HCT116 (cell line): ENCODE data around the gene HMSD. TPM values are rescaled to one million over a fixed set of nuclear protein-coding genes. Genes with fewer than 3 reads are reported as not detected.

Source experiments
- ATAC-seq: fragments of 200-7000 bp; cut with Tn5 transposase; 2 replicates; pipeline ENCODE4 v1.9.1; 2020; ENCODE audit warnings: mild to moderate bottlenecking, moderate library complexity
- BruUV-seq: library from RNA; stranded (reverse); fragments of 400-500 nt; replicated peaks from 2 replicates; lab custom pipeline; 2021; lab: Mats Ljungman, UMichigan
- CTCF ChIA-PET: fragments of 300-600 bp; sonication (Branson Sonifier 250); formaldehyde crosslinking; loops from one replicate; lab custom pipeline; 2021; ENCODE audit warnings: antibody characterized with exemption; lab: Charles Lee
- POLR2A ChIA-PET: fragments of 300-600, 350-600 bp; sonication (Branson Sonifier 250); formaldehyde crosslinking; loops from one replicate; lab custom pipeline; 2021; ENCODE audit warnings: antibody characterized with exemption; lab: Charles Lee
- RAD21 ChIA-PET, 2 experiments: fragments of 300-600 bp; sonication (Branson Sonifier 250); formaldehyde crosslinking; loops; one replicate each; lab custom pipeline; 2023; ENCODE audit warnings: low total read pairs in 2 of 2; ENCODE audit not compliant: uncharacterized antibody in 2 of 2, unreplicated experiment in 2 of 2, low non-redundant PET in 1 of 2; lab: Charles Lee
- DNase-seq: peaks from one replicate; pipeline ENCODE4 v3.0.0-alpha.2; 2010; ENCODE audit warnings: low read depth, low spot score
- H2AFZ ChIP-seq: fragments of 200-600 bp; shearing (Covaris generic), sonication (generic); 2 replicates; pipeline ENCODE4 v1.6.1; 2017; ENCODE audit warnings: low read depth, mixed run types, mixed read lengths, antibody characterized with exemption, low read length; ENCODE audit not compliant: poor library complexity, severe bottlenecking
- H3K27ac ChIP-seq: 2 replicates; pipeline ENCODE4 v1.5.1; 2012; ENCODE audit warnings: low read depth, low read length
- H3K27me3 ChIP-seq: fragments of 200-600 bp; sonication (generic); 2 replicates; pipeline ENCODE4 v1.6.1; 2016; ENCODE audit warnings: mixed run types, low read length, mixed read lengths; ENCODE audit not compliant: insufficient read depth
- H3K36me3 ChIP-seq, 2 experiments: fragments of 200-500 bp in 1 of 2; fragments of 200-600 bp in 1 of 2; sonication (Bioruptor generic) in 1 of 2; sonication (generic) in 1 of 2; 2 replicates each; pipeline versions ENCODE4 v1.5.1 to v1.6.1; 2014 to 2016; ENCODE audit warnings: low read length in 2 of 2, inconsistent platforms in 1 of 2, mixed read lengths in 1 of 2, mixed run types in 1 of 2; ENCODE audit not compliant: insufficient read depth in 2 of 2, control insufficient read depth in 1 of 2
- H3K4me1 ChIP-seq, 2 experiments: fragments of 200-600 bp in 1 of 2; sonication (generic) in 1 of 2; 2 replicates each; pipeline versions ENCODE4 v1.5.1 to v1.6.1; 2012 to 2017; ENCODE audit warnings: low read length in 2 of 2, inconsistent platforms in 1 of 2, mild to moderate bottlenecking in 1 of 2, mixed read lengths in 1 of 2, mixed run types in 1 of 2, moderate library complexity in 1 of 2; ENCODE audit not compliant: insufficient read depth in 2 of 2, control insufficient read depth in 1 of 2
- H3K4me2 ChIP-seq: fragments of 200-600 bp; sonication (generic); 2 replicates; pipeline ENCODE4 v1.6.1; 2017; ENCODE audit warnings: mixed run types, low read length, mixed read lengths
- H3K4me3 ChIP-seq, 2 experiments: fragments of 200-600 bp in 1 of 2; sonication (generic) in 1 of 2; replicated peaks in 1 of 2; 2 replicates each; pipeline ENCODE4 v1.5.1; 2011 to 2016; ENCODE audit warnings: low read length in 2 of 2, control low read depth in 1 of 2, low read depth in 1 of 2, mild to moderate bottlenecking in 1 of 2, mixed read lengths in 1 of 2, mixed run types in 1 of 2
- H3K79me2 ChIP-seq: fragments of 200-600 bp; sonication (generic); 2 replicates; pipeline ENCODE4 v1.6.1; 2017; ENCODE audit warnings: mild to moderate bottlenecking, mixed run types, low read length, moderate library complexity, mixed read lengths; ENCODE audit not compliant: insufficient read depth
- H3K9ac ChIP-seq: fragments of 200-600 bp; sonication (generic); 2 replicates; pipeline ENCODE4 v1.6.1; 2016; ENCODE audit warnings: low read length, mixed read lengths
- H3K9me2 ChIP-seq: fragments of 200-600 bp; sonication (generic), shearing (Covaris generic); 2 replicates; pipeline ENCODE4 v1.6.1; 2017; ENCODE audit warnings: mixed run types, mild to moderate bottlenecking, moderate library complexity; ENCODE audit not compliant: insufficient read depth
- H3K9me3 ChIP-seq, 2 experiments: fragments of 200-500 bp in 1 of 2; fragments of 200-600 bp in 1 of 2; sonication (Bioruptor generic) in 1 of 2; sonication (generic) in 1 of 2; 2 replicates each; pipeline ENCODE4 v1.6.1; 2014 to 2017; ENCODE audit warnings: low read length in 2 of 2, mixed read lengths in 2 of 2, inconsistent platforms in 1 of 2, low read depth in 1 of 2, mild to moderate bottlenecking in 1 of 2, mixed run types in 1 of 2, moderate library complexity in 1 of 2; ENCODE audit not compliant: control insufficient read depth in 1 of 2, insufficient read depth in 1 of 2
- H4K20me1 ChIP-seq: fragments of 200-600 bp; sonication (generic), shearing (Covaris generic); 2 replicates; pipeline ENCODE4 v1.6.1; 2017; ENCODE audit warnings: mixed run types, mild to moderate bottlenecking, moderate library complexity; ENCODE audit not compliant: insufficient read depth
- CBX3 ChIP-seq: IDR thresholded peaks from 2 replicates; pipeline ENCODE4 v1.6.1; 2012; ENCODE audit warnings: low read depth
- CEBPB ChIP-seq: IDR thresholded peaks from 2 replicates; pipeline ENCODE4 v1.6.1; 2012; ENCODE audit warnings: low read depth
- EGR1 ChIP-seq: IDR thresholded peaks from 2 replicates; pipeline ENCODE4 v1.6.1; 2012; ENCODE audit warnings: low read depth
- ELF1 ChIP-seq: IDR thresholded peaks from 2 replicates; pipeline ENCODE4 v1.6.1; 2012; ENCODE audit warnings: low read depth, borderline replicate concordance
- EZH2 ChIP-seq: fragments of 200-600 bp; sonication (generic); IDR thresholded peaks from 2 replicates; pipeline ENCODE4 v1.6.1; 2017; ENCODE audit warnings: antibody characterized with exemption, mixed run types
- EZH2phosphoT487 ChIP-seq: fragments of 200-600 bp; IDR thresholded peaks from 2 replicates; pipeline ENCODE4 v1.6.1; 2018; ENCODE audit warnings: antibody characterized with exemption, borderline replicate concordance
- FOSL1 ChIP-seq: IDR thresholded peaks from 2 replicates; pipeline ENCODE4 v1.6.1; 2012; ENCODE audit warnings: low read depth
- JUND ChIP-seq: IDR thresholded peaks from 2 replicates; pipeline ENCODE4 v1.6.1; 2012
- POLR2A ChIP-seq: IDR thresholded peaks from 2 replicates; pipeline ENCODE4 v1.7.0; 2011; ENCODE audit warnings: borderline replicate concordance; ENCODE audit not compliant: insufficient read depth, insufficient read length; ENCODE audit errors: extremely low read depth
- POLR2AphosphoS5 ChIP-seq: IDR thresholded peaks from 2 replicates; pipeline ENCODE4 v1.6.1; 2011; ENCODE audit warnings: mild to moderate bottlenecking, low read depth, low read length, moderate library complexity
- SIN3A ChIP-seq: IDR thresholded peaks from 2 replicates; pipeline ENCODE4 v1.6.1; 2012; ENCODE audit warnings: low read depth
- SP1 ChIP-seq: IDR thresholded peaks from 2 replicates; pipeline ENCODE4 v1.6.1; 2012; ENCODE audit warnings: low read depth
- SRF ChIP-seq: IDR thresholded peaks from 2 replicates; pipeline ENCODE4 v1.6.1; 2012; ENCODE audit warnings: low read depth
- YY1 ChIP-seq: IDR thresholded peaks from 2 replicates; pipeline ENCODE4 v1.6.1; 2011; ENCODE audit warnings: low read length, low read depth, moderate library complexity, mild to moderate bottlenecking; ENCODE audit not compliant: insufficient replicate concordance; ENCODE audit errors: extremely low read depth
- ZFX ChIP-seq: fragments of 450-650 bp; IDR thresholded peaks from 2 replicates; pipeline ENCODE4 v1.6.1; 2017
- ZNF274 ChIP-seq: fragments of 200-500 bp; sonication (Bioruptor generic); IDR thresholded peaks from 2 replicates; pipeline ENCODE4 v1.6.1; 2014; ENCODE audit warnings: mild to moderate bottlenecking, low read depth, low read length, inconsistent platforms
- intact Hi-C: fragments of 100-400 bp; cut with micrococcal nuclease; formaldehyde crosslinking; loops from 2 replicates; pipeline ENCODE4 v1.10.0; 2022
- total RNA-seq: library from RNA; stranded (reverse); gene quantifications from one replicate; pipeline ENCODE4 v1.2.1, GENCODE V29; 2021; ENCODE audit not compliant: unreplicated experiment
- TF ChIP-seq, protein P1 (sequence below): IDR thresholded peaks from 2 replicates; pipeline ENCODE4 v1.6.1; 2012; ENCODE audit warnings: low read depth
- TF ChIP-seq, protein P2 (sequence below), 3 experiments: fragments of 200-600 bp in 1 of 3; sonication (generic) in 1 of 3; IDR thresholded peaks in 2 of 3; conservative IDR thresholded peaks in 1 of 3; 2 replicates each; pipeline ENCODE4 v1.5.1; 2012 to 2017; ENCODE audit warnings: low read depth in 2 of 3, low read length in 2 of 3, antibody characterized with exemption in 1 of 3, borderline replicate concordance in 1 of 3, control low read depth in 1 of 3, mild to moderate bottlenecking in 1 of 3, mixed read lengths in 1 of 3, mixed run types in 1 of 3, moderate library complexity in 1 of 3; ENCODE audit not compliant: insufficient read depth in 1 of 3
- TF ChIP-seq, protein P3 (sequence below): IDR thresholded peaks from 2 replicates; pipeline ENCODE4 v1.6.1; 2011; ENCODE audit warnings: mild to moderate bottlenecking, low read length, moderate library complexity; ENCODE audit not compliant: insufficient replicate concordance; ENCODE audit errors: extremely low read depth

The HMSD gene
- total RNA-seq, 1 experiment from 2014 or later = 5.3 TPM

DNA sequence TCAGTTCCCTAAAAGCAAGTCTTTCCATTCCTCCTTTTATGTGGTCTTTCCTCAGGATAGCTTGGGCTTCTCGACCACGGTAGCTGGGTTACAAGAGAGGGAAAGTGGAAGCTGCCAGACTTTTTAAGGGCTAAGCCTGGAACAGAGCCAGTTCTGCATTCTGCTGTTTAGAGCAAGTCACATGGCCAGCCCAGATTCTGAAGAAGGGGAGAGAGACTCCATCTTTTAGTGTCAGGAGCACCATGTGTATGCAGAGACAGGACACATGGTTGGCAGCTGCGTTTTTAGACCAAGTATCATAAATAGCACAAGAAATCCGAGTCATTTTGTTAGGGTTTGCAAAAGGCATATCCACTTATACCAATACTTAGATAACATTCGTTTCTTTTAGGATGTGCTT is 4.7 kb downstream of the HMSD start:
- Histone ChIP-seq H3K36me3 (no peaks in the 10 kb centered on the region), H3K4me2 (no peak overlapping the region), H3K9me3 (no peaks in the 10 kb centered on the region), H3K9ac (no peak overlapping the region), H3K9me2 (no peaks in the 10 kb centered on the region), H3K4me1 (peaks cover 0 to 7% of the 10 kb centered on the region in 2 experiments; a peak in 2 of 4 replicates), H3K27ac (no peak overlapping the region), H3K27me3 (no peaks in the 10 kb centered on the region), H2AFZ (no peak overlapping the region), H4K20me1 (no peaks in the 10 kb centered on the region), H3K4me3 (no peak overlapping the region), H3K79me2 (no peaks in the 10 kb centered on the region)
- ChIA-PET POLR2A (no interaction called here), CTCF (no interaction called here), RAD21 (no interaction called here)
- ATAC-seq = no peak
- no peak for DNase-seq
- TF ChIP-seq SRF (no peak), ZFX (no peak), CBX3 (no peak), EGR1 (no peak), JUND (no peak), POLR2A (no peak), YY1 (no peak), ZNF274 (no peak), SP1 (no peak), EZH2 (no peak), CEBPB (no peak), ELF1 (no peak), POLR2AphosphoS5 (no peak), FOSL1 (no peak), SIN3A (no peak), EZH2phosphoT487 (no peak)
- TF ChIP-seq, protein P1, sequence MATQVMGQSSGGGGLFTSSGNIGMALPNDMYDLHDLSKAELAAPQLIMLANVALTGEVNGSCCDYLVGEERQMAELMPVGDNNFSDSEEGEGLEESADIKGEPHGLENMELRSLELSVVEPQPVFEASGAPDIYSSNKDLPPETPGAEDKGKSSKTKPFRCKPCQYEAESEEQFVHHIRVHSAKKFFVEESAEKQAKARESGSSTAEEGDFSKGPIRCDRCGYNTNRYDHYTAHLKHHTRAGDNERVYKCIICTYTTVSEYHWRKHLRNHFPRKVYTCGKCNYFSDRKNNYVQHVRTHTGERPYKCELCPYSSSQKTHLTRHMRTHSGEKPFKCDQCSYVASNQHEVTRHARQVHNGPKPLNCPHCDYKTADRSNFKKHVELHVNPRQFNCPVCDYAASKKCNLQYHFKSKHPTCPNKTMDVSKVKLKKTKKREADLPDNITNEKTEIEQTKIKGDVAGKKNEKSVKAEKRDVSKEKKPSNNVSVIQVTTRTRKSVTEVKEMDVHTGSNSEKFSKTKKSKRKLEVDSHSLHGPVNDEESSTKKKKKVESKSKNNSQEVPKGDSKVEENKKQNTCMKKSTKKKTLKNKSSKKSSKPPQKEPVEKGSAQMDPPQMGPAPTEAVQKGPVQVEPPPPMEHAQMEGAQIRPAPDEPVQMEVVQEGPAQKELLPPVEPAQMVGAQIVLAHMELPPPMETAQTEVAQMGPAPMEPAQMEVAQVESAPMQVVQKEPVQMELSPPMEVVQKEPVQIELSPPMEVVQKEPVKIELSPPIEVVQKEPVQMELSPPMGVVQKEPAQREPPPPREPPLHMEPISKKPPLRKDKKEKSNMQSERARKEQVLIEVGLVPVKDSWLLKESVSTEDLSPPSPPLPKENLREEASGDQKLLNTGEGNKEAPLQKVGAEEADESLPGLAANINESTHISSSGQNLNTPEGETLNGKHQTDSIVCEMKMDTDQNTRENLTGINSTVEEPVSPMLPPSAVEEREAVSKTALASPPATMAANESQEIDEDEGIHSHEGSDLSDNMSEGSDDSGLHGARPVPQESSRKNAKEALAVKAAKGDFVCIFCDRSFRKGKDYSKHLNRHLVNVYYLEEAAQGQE = no peak
- TF ChIP-seq, protein P2, sequence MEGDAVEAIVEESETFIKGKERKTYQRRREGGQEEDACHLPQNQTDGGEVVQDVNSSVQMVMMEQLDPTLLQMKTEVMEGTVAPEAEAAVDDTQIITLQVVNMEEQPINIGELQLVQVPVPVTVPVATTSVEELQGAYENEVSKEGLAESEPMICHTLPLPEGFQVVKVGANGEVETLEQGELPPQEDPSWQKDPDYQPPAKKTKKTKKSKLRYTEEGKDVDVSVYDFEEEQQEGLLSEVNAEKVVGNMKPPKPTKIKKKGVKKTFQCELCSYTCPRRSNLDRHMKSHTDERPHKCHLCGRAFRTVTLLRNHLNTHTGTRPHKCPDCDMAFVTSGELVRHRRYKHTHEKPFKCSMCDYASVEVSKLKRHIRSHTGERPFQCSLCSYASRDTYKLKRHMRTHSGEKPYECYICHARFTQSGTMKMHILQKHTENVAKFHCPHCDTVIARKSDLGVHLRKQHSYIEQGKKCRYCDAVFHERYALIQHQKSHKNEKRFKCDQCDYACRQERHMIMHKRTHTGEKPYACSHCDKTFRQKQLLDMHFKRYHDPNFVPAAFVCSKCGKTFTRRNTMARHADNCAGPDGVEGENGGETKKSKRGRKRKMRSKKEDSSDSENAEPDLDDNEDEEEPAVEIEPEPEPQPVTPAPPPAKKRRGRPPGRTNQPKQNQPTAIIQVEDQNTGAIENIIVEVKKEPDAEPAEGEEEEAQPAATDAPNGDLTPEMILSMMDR (IDR thresholded peaks at IDR 0.05 in 2 of 3, conservative IDR thresholded peaks at IDR 0.05 in 1 of 3; ENCODE audit: borderline replicate concordance in 1 of 3, insufficient read depth in 1 of 3, low read depth in 2 of 3, low read length in 2 of 3) = no peak
- TF ChIP-seq, protein P3, sequence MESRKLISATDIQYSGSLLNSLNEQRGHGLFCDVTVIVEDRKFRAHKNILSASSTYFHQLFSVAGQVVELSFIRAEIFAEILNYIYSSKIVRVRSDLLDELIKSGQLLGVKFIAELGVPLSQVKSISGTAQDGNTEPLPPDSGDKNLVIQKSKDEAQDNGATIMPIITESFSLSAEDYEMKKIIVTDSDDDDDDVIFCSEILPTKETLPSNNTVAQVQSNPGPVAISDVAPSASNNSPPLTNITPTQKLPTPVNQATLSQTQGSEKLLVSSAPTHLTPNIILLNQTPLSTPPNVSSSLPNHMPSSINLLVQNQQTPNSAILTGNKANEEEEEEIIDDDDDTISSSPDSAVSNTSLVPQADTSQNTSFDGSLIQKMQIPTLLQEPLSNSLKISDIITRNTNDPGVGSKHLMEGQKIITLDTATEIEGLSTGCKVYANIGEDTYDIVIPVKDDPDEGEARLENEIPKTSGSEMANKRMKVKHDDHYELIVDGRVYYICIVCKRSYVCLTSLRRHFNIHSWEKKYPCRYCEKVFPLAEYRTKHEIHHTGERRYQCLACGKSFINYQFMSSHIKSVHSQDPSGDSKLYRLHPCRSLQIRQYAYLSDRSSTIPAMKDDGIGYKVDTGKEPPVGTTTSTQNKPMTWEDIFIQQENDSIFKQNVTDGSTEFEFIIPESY = no peak
- intact Hi-C loops = no loop called here
- BruUV-seq = no TSS peak
